Right lobe of liver (tissue), 4 donors: ENCODE measurements around the gene LSM3.

Experiments
- CTCF ChIP-seq, 4 donors: fragments of 200-600 bp in 3 of 4; fragments of 450-650 bp in 1 of 4; IDR thresholded peaks; one replicate each; pipeline versions ENCODE4 v1.5.1 to v1.8.0; 2016 to 2022; ENCODE audit warnings: antibody characterized with exemption in 4 of 4, mild to moderate bottlenecking in 2 of 4
- POLR2A ChIP-seq: fragments of 450-650 bp; IDR thresholded peaks from one replicate; pipeline ENCODE4 v1.6.1; 2017; ENCODE audit warnings: antibody characterized with exemption, mild to moderate bottlenecking
- donor health status: DM: no; HTN: no; CAD: no.
- donor health status: DM: no; HTN: no; CAD: no.
- donor health status: DM: no; HTN: yes; CAD: no.

GRCh38 chr3:14188041-14188754 lies 9.6 kb downstream of the LSM3 start:
- TF ChIP-seq CTCF (IDR thresholded peaks at IDR 0.05) = no peak
- TF ChIP-seq POLR2A = no peak
